H9 (cell line): ENCODE results near the gene NDRG4. TPM values are rescaled to one million over a fixed set of nuclear protein-coding genes. Genes with fewer than 3 reads are reported as not detected.

ENCODE experiments used
- DNase-seq: peaks from one replicate; pipeline ENCODE4 v3.0.0-alpha.2; 2017
- H2AFZ ChIP-seq: one replicate; pipeline ENCODE4 v1.6.1; 2013; ENCODE audit warnings: mild to moderate bottlenecking, low read length, control low read depth, moderate library complexity
- H2AK5ac ChIP-seq: 2 replicates; pipeline ENCODE4 v1.6.1; 2013; ENCODE audit warnings: low read length, control low read depth, mixed read lengths; ENCODE audit not compliant: insufficient read length
- H2BK120ac ChIP-seq: one replicate; pipeline ENCODE4 v1.6.1; 2013; ENCODE audit warnings: low read depth, mild to moderate bottlenecking, low read length, control low read depth, inconsistent platforms; ENCODE audit not compliant: poor library complexity, severe bottlenecking
- H2BK12ac ChIP-seq: 2 replicates; pipeline ENCODE4 v1.6.1; 2013; ENCODE audit warnings: low read length, control low read depth, mixed read lengths, low read depth; ENCODE audit not compliant: insufficient read length
- H2BK15ac ChIP-seq: 2 replicates; pipeline ENCODE4 v1.6.1; 2013; ENCODE audit warnings: low read depth, low read length, control low read depth
- H2BK20ac ChIP-seq: one replicate; pipeline ENCODE4 v1.6.1; 2013; ENCODE audit warnings: low read depth, mild to moderate bottlenecking, low read length, control low read depth, inconsistent platforms; ENCODE audit not compliant: poor library complexity, severe bottlenecking
- H2BK5ac ChIP-seq: 2 replicates; pipeline ENCODE4 v1.6.1; 2013; ENCODE audit warnings: low read length, control low read depth, mixed read lengths; ENCODE audit not compliant: insufficient read length
- H3K14ac ChIP-seq: 2 replicates; pipeline ENCODE4 v1.6.1; 2013; ENCODE audit warnings: low read length, control low read depth; ENCODE audit not compliant: insufficient read depth
- H3K18ac ChIP-seq: 2 replicates; pipeline ENCODE4 v1.6.1; 2013; ENCODE audit warnings: low read depth, mild to moderate bottlenecking, mixed read lengths, low read length, control low read depth; ENCODE audit not compliant: insufficient read length
- H3K23ac ChIP-seq: 2 replicates; pipeline ENCODE4 v1.6.1; 2013; ENCODE audit warnings: low read length, control low read depth, mixed read lengths, low read depth; ENCODE audit not compliant: insufficient read length
- H3K23me2 ChIP-seq: 2 replicates; pipeline ENCODE4 v1.6.1; 2013; ENCODE audit warnings: low read depth, mild to moderate bottlenecking, mixed read lengths, low read length, control low read depth; ENCODE audit not compliant: insufficient read length, poor library complexity, severe bottlenecking
- H3K27ac ChIP-seq: 2 replicates; pipeline ENCODE4 v1.5.1; 2013; ENCODE audit warnings: low read length, control low read depth, mixed read lengths, low read depth; ENCODE audit not compliant: insufficient read length
- H3K27me3 ChIP-seq: 2 replicates; pipeline ENCODE4 v1.6.1; 2013; ENCODE audit warnings: low read length, control low read depth, inconsistent platforms; ENCODE audit not compliant: insufficient read depth
- H3K4ac ChIP-seq: 2 replicates; pipeline ENCODE4 v1.6.1; 2013; ENCODE audit warnings: low read depth, mild to moderate bottlenecking, control low read depth, inconsistent platforms, low read length, moderate library complexity
- H3K4me1 ChIP-seq: 2 replicates; pipeline ENCODE4 v1.6.1; 2013; ENCODE audit warnings: low read length, control low read depth, inconsistent platforms; ENCODE audit not compliant: insufficient read depth
- H3K4me2 ChIP-seq: 2 replicates; pipeline ENCODE4 v1.6.1; 2013; ENCODE audit warnings: low read length, control low read depth, mixed read lengths; ENCODE audit not compliant: insufficient read length, insufficient read depth
- H3K56ac ChIP-seq: 2 replicates; pipeline ENCODE4 v1.6.1; 2013; ENCODE audit warnings: low read depth, mild to moderate bottlenecking, mixed read lengths, low read length, control low read depth; ENCODE audit not compliant: insufficient read length
- H3K79me1 ChIP-seq: 2 replicates; pipeline ENCODE4 v1.6.1; 2013; ENCODE audit warnings: low read depth, mild to moderate bottlenecking, moderate library complexity, low read length, control low read depth, inconsistent platforms; ENCODE audit not compliant: insufficient read depth, poor library complexity, severe bottlenecking
- H3K79me2 ChIP-seq: 2 replicates; pipeline ENCODE4 v1.6.1; 2013; ENCODE audit warnings: low read length, control low read depth, inconsistent platforms; ENCODE audit not compliant: insufficient read depth
- H3K9ac ChIP-seq: 2 replicates; pipeline ENCODE4 v1.6.1; 2013; ENCODE audit warnings: low read length, control low read depth, mixed read lengths; ENCODE audit not compliant: insufficient read length; ENCODE audit errors: extremely low read depth
- H3K9me3 ChIP-seq: one replicate; pipeline ENCODE4 v1.6.1; 2013; ENCODE audit warnings: low read depth, low read length, inconsistent platforms; ENCODE audit not compliant: control insufficient read depth
- H3T11ph ChIP-seq: one replicate; pipeline ENCODE4 v1.6.1; 2013; ENCODE audit warnings: mild to moderate bottlenecking, low read length, control low read depth, inconsistent platforms
- H4K20me1 ChIP-seq: one replicate; pipeline ENCODE4 v1.6.1; 2013; ENCODE audit not compliant: control insufficient read depth, insufficient read length, insufficient read depth
- H4K5ac ChIP-seq: 2 replicates; pipeline ENCODE4 v1.6.1; 2013; ENCODE audit warnings: low read depth, mild to moderate bottlenecking, mixed read lengths, low read length, control low read depth; ENCODE audit not compliant: insufficient read length
- H4K8ac ChIP-seq: replicated peaks from 2 replicates; pipeline ENCODE4 v1.6.1; 2013; ENCODE audit warnings: low read length, control low read depth, mixed read lengths, low read depth; ENCODE audit not compliant: insufficient read length
- H4K91ac ChIP-seq: 2 replicates; pipeline ENCODE4 v1.6.1; 2013; ENCODE audit warnings: low read depth, mild to moderate bottlenecking, moderate library complexity, mixed read lengths, low read length, control low read depth; ENCODE audit not compliant: insufficient read length
- H3K27ac Mint-ChIP-seq, 3 experiments: 2 replicates in 2 of 3; 3 replicates in 1 of 3; pipeline ENCODE4 v1.8.0; 2020 to 2021; ENCODE audit warnings: mixed read lengths in 3 of 3, mild to moderate bottlenecking in 1 of 3, moderate library complexity in 1 of 3
- H3K27me3 Mint-ChIP-seq: 2 replicates; pipeline ENCODE4 v1.8.0; 2021; ENCODE audit warnings: low read depth, mild to moderate bottlenecking, moderate library complexity, mixed read lengths
- H3K36me3 Mint-ChIP-seq, 3 experiments: 2 replicates in 2 of 3; 3 replicates in 1 of 3; pipeline ENCODE4 v1.8.0; 2020 to 2021; ENCODE audit warnings: low read depth in 3 of 3, mixed read lengths in 3 of 3; ENCODE audit not compliant: insufficient read depth in 1 of 3
- H3K4me1 Mint-ChIP-seq, 2 experiments: 2 replicates each; pipeline ENCODE4 v1.8.0; 2020; ENCODE audit warnings: mixed read lengths in 2 of 2
- H3K4me3 Mint-ChIP-seq, 2 experiments: 2 replicates in 1 of 2; 3 replicates in 1 of 2; pipeline ENCODE4 v1.8.0; 2020 to 2021; ENCODE audit warnings: mild to moderate bottlenecking in 2 of 2, mixed read lengths in 2 of 2, moderate library complexity in 1 of 2
- H3K9me3 Mint-ChIP-seq, 2 experiments: 2 replicates in 1 of 2; 3 replicates in 1 of 2; pipeline ENCODE4 v1.8.0; 2020; ENCODE audit warnings: mild to moderate bottlenecking in 2 of 2, mixed read lengths in 2 of 2, moderate library complexity in 1 of 2
- CTCF ChIP-seq: fragments of 200-600 bp; sonication (generic); conservative IDR thresholded peaks from 3 replicates; pipeline ENCODE4 v1.8.0; 2021; ENCODE audit warnings: antibody characterized with exemption, mild to moderate bottlenecking
- WGBS: extraction: QIAGEN DNeasy Blood & Tissue Kit; methylation state at CpG from one replicate; pipeline ENCODE4 v1.1.7; 2013; ENCODE audit warnings: missing lambda C conversion rate, low lambda C conversion rate, mixed read lengths; ENCODE audit not compliant: insufficient read length; ENCODE audit errors: extremely low coverage; 5-methylcytosine and 5-hydroxymethylcytosine counted together
- total RNA-seq: library from RNA; stranded (reverse); gene quantifications from 2 replicates; pipeline ENCODE4 v1.2.1, GENCODE V29; 2021

NDRG4 gene
- total RNA-seq, 1 experiment from 2014 or later, result 18.6 TPM

DNA sequence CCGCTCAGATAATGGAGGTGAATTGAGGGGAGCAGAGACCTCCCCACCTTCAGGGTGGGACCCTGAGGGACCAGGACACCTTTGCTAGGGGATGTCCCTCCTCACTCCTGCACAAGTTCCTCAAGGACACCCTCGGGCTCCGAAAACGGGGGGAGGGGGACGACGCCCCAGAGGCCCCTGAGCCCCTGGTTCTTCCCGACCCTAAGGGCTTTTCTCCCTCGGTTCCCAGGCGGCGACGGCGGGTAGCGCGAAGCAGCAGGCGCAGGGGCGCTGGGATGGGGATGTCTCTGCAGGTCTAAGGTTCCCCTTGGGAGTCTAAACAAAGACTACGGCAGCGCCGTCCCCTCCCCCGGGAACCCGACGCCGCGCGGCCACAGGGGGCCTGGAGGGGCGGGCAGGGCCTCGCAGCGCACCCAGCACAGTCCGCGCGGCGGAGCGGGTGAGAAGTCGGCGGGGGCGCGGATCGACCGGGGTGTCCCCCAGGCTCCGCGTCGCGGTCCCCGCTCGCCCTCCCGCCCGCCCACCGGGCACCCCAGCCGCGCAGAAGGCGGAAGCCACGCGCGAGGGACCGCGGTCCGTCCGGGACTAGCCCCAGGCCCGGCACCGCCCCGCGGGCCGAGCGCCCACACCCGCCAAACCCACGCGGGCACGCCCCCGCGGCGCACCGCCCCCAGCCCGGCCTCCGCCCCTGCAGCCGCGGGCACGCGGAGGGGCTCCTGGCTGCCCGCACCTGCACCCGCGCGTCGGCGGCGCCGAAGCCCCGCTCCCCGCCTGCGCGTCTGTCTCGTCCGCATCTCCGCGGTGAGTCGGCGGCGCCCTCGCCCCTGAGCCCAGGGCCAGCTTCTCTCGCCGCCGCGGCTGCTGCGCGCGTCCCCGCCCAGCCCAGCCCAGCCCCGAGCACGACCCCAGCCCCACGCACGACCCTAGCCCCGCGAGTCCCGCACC, 36.7 kb upstream of the NDRG4 start:
- H3K18ac ChIP-seq, result no peak overlapping the region
- no peak overlapping the region for H3K56ac ChIP-seq
- no peaks in the 10 kb centered on the region for H3K79me1 ChIP-seq
- H3K79me2 ChIP-seq, result no peaks in the 10 kb centered on the region
- Mint-ChIP-seq H3K4me3 (peak overlapping the region; percentile 74 to 93), H3K27me3 (peaks cover 87% of the 10 kb centered on the region), H3K27ac (no peak overlapping the region), H3K4me1 (peaks cover 9 to 26% of the 10 kb centered on the region in 2 experiments), H3K9me3 (no peaks in the 10 kb centered on the region; a peak in 1 of 5 replicates), H3K36me3 (no peaks in the 10 kb centered on the region; a peak in 1 of 7 replicates)
- no peak for TF ChIP-seq CTCF
- H2BK12ac ChIP-seq, result no peak overlapping the region
- DNase-seq, result peak; percentile 43
- no peak overlapping the region for H2BK120ac ChIP-seq
- no peak overlapping the region for H3K23ac ChIP-seq
- WGBS, result no CpG with 5 or more reads among the region's 113 CpGs
- no peak overlapping the region for H3K9ac ChIP-seq
- no peak overlapping the region for H2AFZ ChIP-seq
- H2BK5ac ChIP-seq, result no peak overlapping the region
- no peak overlapping the region; the same call in none of the 2 replicates for H3K14ac ChIP-seq
- no peak overlapping the region for H4K8ac ChIP-seq
- no peak overlapping the region for H2BK15ac ChIP-seq
- no peak overlapping the region for H3K4ac ChIP-seq
- peaks cover 23% of the 10 kb centered on the region; the same call in 1 of the 2 replicates for H3K27me3 ChIP-seq
- no peak overlapping the region for H2BK20ac ChIP-seq
- no peaks in the 10 kb centered on the region for H3K9me3 ChIP-seq
- no peak overlapping the region for H4K91ac ChIP-seq
- H3K4me2 ChIP-seq, result peak overlapping the region; percentile 52
- H3K4me1 ChIP-seq, result no peaks in the 10 kb centered on the region
- H2AK5ac ChIP-seq, result no peak overlapping the region
- no peak overlapping the region for H4K5ac ChIP-seq
- H3K23me2 ChIP-seq, result peaks cover 23% of the 10 kb centered on the region
- H4K20me1 ChIP-seq, result no peaks in the 10 kb centered on the region
- no peak overlapping the region for H3K27ac ChIP-seq
- H3T11ph ChIP-seq, result no peak overlapping the region
